Prostate gland (tissue), 2 donors: Measurements from ENCODE around the gene ENTPD3. TPM values are rescaled to one million over a fixed set of nuclear protein-coding genes. Genes with fewer than 3 reads are reported as not detected.

Experiments
- DNase-seq: peaks from one replicate; pipeline ENCODE4 v3.0.0-alpha.2; 2019; ENCODE audit warnings: low spot score
- H3K27ac ChIP-seq, 2 donors: fragments of 200-600 bp; sonication (generic); 2 replicates each; pipeline ENCODE4 v1.5.1; 2017 to 2019
- H3K27me3 ChIP-seq: fragments of 200-600 bp; sonication (generic); replicated peaks from 2 replicates; pipeline ENCODE4 v1.5.1; 2019; ENCODE audit not compliant: insufficient read depth
- H3K36me3 ChIP-seq, 2 donors: fragments of 200-600 bp; sonication (generic); 1 replicate in 1 of 2; 2 replicates in 1 of 2; pipeline versions ENCODE4 v1.5.1 to v1.8.1; 2017 to 2019
- H3K4me1 ChIP-seq: fragments of 200-600 bp; sonication (generic); replicated peaks from 2 replicates; pipeline ENCODE4 v1.5.1; 2019
- H3K4me3 ChIP-seq, 2 donors: fragments of 200-600 bp; sonication (generic); 2 replicates each; pipeline ENCODE4 v1.5.1; 2017 to 2019
- H3K9me3 ChIP-seq: fragments of 200-600 bp; sonication (generic); 2 replicates; pipeline ENCODE4 v1.5.1; 2017
- CTCF ChIP-seq, 4 experiments: fragments of 200-600 bp in 2 of 4; fragments of 450-650 bp in 2 of 4; sonication (generic) in 2 of 4; IDR thresholded peaks; 1 replicate in 3 of 4; 2 replicates in 1 of 4; pipeline ENCODE4 v1.5.1; 2016 to 2019; ENCODE audit warnings: antibody characterized with exemption in 4 of 4, mild to moderate bottlenecking in 2 of 4, moderate library complexity in 2 of 4
- POLR2A ChIP-seq: fragments of 450-650 bp; IDR thresholded peaks from one replicate; pipeline ENCODE4 v1.6.1; 2016; ENCODE audit warnings: antibody characterized with exemption, mild to moderate bottlenecking
- POLR2AphosphoS5 ChIP-seq: sonication (generic); formaldehyde crosslinking; IDR thresholded peaks from one replicate; pipeline ENCODE4 v1.6.1; 2017; ENCODE audit warnings: antibody characterized with exemption
- WGBS: methylation state at CpG from one replicate; pipeline ENCODE4 v1.1.5; 2018; 5-methylcytosine and 5-hydroxymethylcytosine counted together
- intact Hi-C: fragments of 100-400 bp; cut with DNase I; formaldehyde crosslinking; loops from one replicate; pipeline ENCODE4 v1.14.2; 2022
- total RNA-seq, 2 donors: library from RNA; depleted of rRNA; stranded (reverse); fragments of >200 nt; gene quantifications; one replicate each; pipeline ENCODE4 v1.1.0, GENCODE V29; 2016

Gene ENTPD3
- total RNA-seq, 2 donors from 2014 or later, result 2.4 to 11.0 TPM

GRCh38 chr3:40355410-40355809, 31.6 kb upstream of the ENTPD3 start:
- no peaks in the 10 kb centered on the region for H3K4me1 ChIP-seq

GRCh38 chr3:40358454-40358853, 28.5 kb upstream of the ENTPD3 start:
- H3K27me3 ChIP-seq, result no peaks in the 10 kb centered on the region
- no peak for TF ChIP-seq POLR2AphosphoS5
- TF ChIP-seq POLR2A, result no peak
- no peak for TF ChIP-seq CTCF (IDR thresholded peaks at IDR 0.05)
- DNase-seq, result no peak
- H3K4me1 ChIP-seq, result no peaks in the 10 kb centered on the region
- H3K9me3 ChIP-seq, result no peaks in the 10 kb centered on the region
- 76% methylated on average over 1 of the region's 1 CpG for WGBS
- intact Hi-C loops, result no loop called here
- H3K27ac ChIP-seq, result no peak overlapping the region
- no peak overlapping the region for H3K4me3 ChIP-seq
- H3K36me3 ChIP-seq, result no peaks in the 10 kb centered on the region

More at GRCh38 chr3:40355410-40355809, 31.6 kb upstream of the ENTPD3 start:
- no peaks in the 10 kb centered on the region for H3K36me3 ChIP-seq
- TF ChIP-seq POLR2A (no peak), CTCF (IDR thresholded peaks at IDR 0.05) (no peak), POLR2AphosphoS5 (no peak)
- H3K27me3 ChIP-seq, result no peaks in the 10 kb centered on the region
- intact Hi-C loops, result no loop called here
- H3K27ac ChIP-seq, result no peak overlapping the region
- no peak for DNase-seq
- no peaks in the 10 kb centered on the region for H3K9me3 ChIP-seq
- 45% methylated on average over 2 of the region's 2 CpGs for WGBS
- H3K4me3 ChIP-seq, result no peak overlapping the region

- Histone ChIP-seq H3K4me3 (no peak overlapping the region), H3K27me3 (no peaks in the 10 kb centered on the region), H3K9me3 (no peaks in the 10 kb centered on the region), H3K36me3 (no peaks in the 10 kb centered on the region), H3K27ac (no peak overlapping the region), H3K4me1 (no peaks in the 10 kb centered on the region)
- DNase-seq, result no peak
- intact Hi-C loops, result no loop called here
- 18% methylated on average over 2 of the region's 2 CpGs for WGBS
- no peak for TF ChIP-seq CTCF (IDR thresholded peaks at IDR 0.05)
- no peak for TF ChIP-seq POLR2A
- no peak for TF ChIP-seq POLR2AphosphoS5
Observed at GRCh38 chr3:40363674-40364073, 23.3 kb upstream of the ENTPD3 start.

GRCh38 chr3:40366203-40367162, 20.5 kb upstream of the ENTPD3 start:
- Histone ChIP-seq H3K27me3 (no peaks in the 10 kb centered on the region), H3K36me3 (no peaks in the 10 kb centered on the region), H3K4me3 (no peak overlapping the region), H3K4me1 (no peaks in the 10 kb centered on the region), H3K27ac (no peak overlapping the region), H3K9me3 (no peaks in the 10 kb centered on the region)
- DNase-seq, result no peak
- intact Hi-C loops, result no loop called here
- TF ChIP-seq POLR2AphosphoS5 (no peak), CTCF (IDR thresholded peaks at IDR 0.05) (no peak), POLR2A (no peak)
- WGBS, result 55% methylated on average over 2 of the region's 2 CpGs

DNA sequence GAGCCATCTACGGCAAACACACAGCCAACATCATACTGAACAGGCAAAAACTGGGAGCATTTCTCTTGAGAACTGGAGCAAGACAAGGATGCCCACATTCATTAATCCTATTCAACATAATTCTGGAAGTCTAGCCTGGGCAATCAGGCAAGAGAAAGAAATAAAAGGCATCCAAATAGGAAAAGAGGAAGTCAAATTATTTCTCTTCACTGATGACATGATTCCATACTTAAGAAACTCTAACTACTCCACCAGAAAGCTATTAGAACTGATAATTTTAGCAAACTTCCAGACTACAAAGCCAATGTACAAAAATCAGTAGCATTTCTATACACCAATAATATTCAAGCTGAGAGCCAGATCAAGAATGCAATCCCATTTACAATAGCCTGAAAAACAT, 17.3 kb upstream of the ENTPD3 start:
- DNase-seq, result no peak
- intact Hi-C loops, result no loop called here
- Histone ChIP-seq H3K27ac (no peak overlapping the region), H3K4me3 (no peak overlapping the region), H3K9me3 (no peaks in the 10 kb centered on the region), H3K27me3 (no peaks in the 10 kb centered on the region), H3K4me1 (no peaks in the 10 kb centered on the region), H3K36me3 (no peaks in the 10 kb centered on the region)
- WGBS, result 83% methylated on average over 1 of the region's 1 CpG
- TF ChIP-seq POLR2A (no peak), CTCF (IDR thresholded peaks at IDR 0.05) (no peak), POLR2AphosphoS5 (no peak)
